Measurements from ENCODE around the gene PRKX.

GRCh38 chrX:3639236-3639635 lies 74.2 kb downstream of the PRKX start:
- TF ChIP-seq POLR2A (IDR thresholded peaks at IDR 0.05) = no peak
- TF ChIP-seq CTCF (IDR thresholded peaks at IDR 0.05) = no peak
- TF ChIP-seq EP300 (IDR thresholded peaks at IDR 0.05) = no peak

Measured in ovary (tissue), 3 donors.